DMS53 (cell line): ENCODE data around the gene GUCY1B1.

Experiments
- DNase-seq: peaks from one replicate; lab custom pipeline; 2025; lab: John Stamatoyannopoulos, UW

Gene GUCY1B1

GRCh38 chr4:155799794-155800123, 40.9 kb downstream of the GUCY1B1 start:
- no peak for DNase-seq

GRCh38 chr4:155800685-155801343, 42.0 kb downstream of the GUCY1B1 start:
- DNase-seq: no peak

DNA sequence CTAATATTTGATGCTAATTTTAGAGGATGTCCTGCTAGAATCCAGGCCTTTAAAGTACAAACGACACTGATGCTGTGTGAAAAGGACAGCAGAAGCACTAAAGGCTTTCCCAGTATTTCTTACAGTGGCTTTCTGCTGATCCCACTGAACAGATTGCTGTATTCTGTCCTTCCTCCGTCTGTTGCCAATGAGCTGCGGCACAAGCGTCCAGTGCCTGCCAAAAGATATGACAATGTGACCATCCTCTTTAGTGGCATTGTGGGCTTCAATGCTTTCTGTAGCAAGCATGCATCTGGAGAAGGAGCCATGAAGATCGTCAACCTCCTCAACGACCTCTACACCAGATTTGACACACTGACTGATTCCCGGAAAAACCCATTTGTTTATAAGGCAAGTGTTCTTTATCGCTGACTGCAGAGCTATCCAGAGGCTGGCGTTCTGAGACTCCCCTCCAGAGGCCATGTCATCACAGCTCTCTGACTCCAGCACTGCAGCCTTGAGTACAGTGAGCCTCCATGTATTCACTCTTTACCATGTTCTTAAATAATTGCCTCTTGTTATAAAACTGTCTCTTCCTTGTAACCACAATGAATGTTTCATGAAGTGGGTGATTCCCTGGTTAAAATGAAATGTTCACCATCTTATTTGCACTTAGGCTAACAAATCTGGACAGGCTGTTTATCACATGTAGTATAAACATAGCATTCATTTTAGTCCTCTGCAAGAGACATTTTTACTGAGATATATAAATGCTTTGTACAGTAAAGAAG, 43.6 kb downstream of the GUCY1B1 start:
- no peak for DNase-seq

GRCh38 chr4:155805016-155805415, 46.2 kb downstream of the GUCY1B1 start:
- no peak for DNase-seq

DNA sequence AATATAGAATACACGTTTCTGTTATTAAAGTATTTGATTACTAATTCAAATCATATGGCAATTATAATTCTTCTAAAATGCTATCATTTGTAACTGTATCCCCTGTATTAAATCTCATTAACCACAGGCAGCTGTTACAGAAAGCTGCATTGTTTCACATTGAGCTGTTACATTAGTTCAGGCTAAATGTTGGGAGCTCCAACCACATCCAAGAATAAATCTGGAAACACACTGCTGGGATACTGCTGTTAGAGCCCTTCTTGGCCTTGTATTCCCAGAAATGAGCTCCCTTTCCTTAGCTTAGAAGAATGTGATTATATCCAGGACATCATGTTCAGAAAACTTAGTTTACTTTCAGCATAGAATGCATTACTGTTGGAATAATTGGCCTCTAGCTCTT, 48.2 kb downstream of the GUCY1B1 start:
- DNase-seq: no peak

DNA sequence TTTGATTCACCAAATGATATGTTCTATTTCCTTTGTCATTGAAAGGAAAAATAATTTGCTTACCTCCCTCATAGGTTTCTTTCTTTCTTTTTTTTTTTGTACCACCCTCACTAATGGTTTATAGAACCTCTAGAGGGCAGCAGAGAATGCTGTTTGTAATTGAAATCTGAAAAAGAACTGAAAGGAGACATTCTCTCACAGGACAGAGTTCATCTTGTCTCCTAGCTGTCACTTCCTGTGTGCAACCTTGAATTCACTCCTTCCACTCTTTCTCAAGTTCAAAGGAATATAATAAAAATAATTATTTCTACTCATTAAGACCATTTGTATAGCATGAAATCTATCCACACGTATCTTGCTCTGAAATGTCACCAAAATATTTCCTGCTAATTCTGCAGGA, 51.0 kb downstream of the GUCY1B1 start:
- DNase-seq: peak; percentile 92

DNA sequence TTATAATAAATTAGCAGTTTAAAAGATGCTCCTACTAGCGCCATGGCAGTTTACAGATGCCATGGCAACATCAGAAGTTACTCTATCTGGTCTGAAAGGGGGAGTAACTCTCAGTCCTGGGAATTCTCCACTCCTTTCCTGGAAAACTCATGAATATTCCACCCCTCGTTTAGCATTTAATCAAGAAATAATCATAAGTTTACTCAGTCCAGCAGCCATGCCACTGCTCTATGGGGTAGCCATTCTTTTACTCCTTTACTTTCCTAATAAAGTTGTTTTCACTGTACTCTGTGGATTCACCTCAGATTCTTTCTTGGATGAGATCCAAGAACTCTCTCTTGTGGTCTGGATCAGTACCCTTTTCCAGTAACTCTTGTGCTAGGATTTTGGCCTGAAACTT, 52.3 kb downstream of the GUCY1B1 start:
- DNase-seq: no peak

GRCh38 chr4:155818639-155819038, 59.8 kb downstream of the GUCY1B1 start:
- no peak for DNase-seq

DNA sequence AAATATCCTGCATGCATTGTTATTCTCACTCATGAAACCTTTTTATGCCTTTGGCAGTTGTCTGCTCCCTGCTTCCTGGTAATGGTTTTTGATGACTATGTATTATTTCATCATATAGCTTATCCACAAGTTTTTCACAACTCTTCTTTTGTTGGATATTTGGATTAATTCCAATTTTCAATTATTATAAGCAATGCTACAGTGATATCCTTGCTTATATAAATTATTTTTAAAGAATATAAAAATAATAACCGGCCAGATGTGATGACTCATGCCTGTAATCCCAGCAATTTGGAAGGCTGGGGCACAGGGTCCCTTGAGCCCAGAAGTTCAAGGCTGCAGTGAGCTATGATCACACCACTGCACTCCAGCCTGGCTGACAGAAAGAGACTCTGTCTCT, 60.2 kb downstream of the GUCY1B1 start:
- DNase-seq: no peak

DNA sequence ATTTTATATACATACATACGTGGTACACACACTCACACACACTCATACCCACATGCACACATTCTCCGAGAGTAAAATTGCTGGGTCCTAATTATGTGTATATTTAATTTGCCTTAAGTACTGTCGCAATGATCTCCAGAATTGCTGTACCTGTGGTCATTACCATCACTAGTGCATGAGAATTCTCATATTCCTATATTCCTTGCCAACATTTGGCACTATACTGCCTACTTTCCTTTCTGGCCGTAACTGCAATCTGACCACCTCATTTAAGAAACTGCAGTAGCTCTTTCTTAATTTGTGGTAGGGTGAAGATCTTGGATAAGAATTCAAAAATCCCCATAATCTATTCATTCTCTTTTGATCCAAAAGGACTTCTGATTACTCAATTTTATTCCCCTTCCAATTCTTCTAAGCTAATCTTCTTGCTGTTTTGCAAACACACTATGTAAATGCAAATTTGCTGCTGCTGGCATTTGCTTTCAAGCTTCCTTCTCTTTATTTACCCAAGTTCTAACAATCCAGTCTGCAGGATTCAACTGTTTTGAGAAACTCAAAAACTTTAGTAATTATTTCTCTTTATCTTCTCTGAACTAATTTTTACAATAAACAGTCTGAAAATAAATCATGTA, 62.2 kb downstream of the GUCY1B1 start:
- DNase-seq: no peak

GRCh38 chr4:155822572-155822971, 63.8 kb downstream of the GUCY1B1 start:
- DNase-seq: peak; percentile 28

DNA sequence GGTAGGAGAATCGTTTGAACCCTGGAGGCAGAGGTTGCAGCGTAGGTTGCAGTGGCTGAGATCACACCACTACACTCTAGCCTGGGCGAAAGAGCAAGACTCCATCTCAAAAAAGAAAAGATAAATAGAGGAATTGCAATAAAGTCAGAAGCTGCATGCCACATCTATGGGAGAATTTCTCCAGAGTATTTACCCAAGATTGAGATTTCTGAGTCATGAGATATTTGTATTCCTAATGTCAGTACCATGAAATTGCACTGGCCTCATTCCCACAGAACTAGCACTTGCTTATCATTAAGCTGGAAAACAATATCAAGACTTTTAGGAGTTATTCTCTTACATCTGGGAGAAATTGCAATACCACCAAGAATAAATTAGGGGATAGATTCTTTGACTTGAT, 69.8 kb downstream of the GUCY1B1 start:
- peak; percentile 2 for DNase-seq

GRCh38 chr4:155832664-155833063, 73.8 kb downstream of the GUCY1B1 start:
- DNase-seq: no peak

GRCh38 chr4:155837203-155837796, 78.5 kb downstream of the GUCY1B1 start:
- no peak for DNase-seq

GRCh38 chr4:155842080-155842479, 83.3 kb downstream of the GUCY1B1 start:
- no peak for DNase-seq

DNA sequence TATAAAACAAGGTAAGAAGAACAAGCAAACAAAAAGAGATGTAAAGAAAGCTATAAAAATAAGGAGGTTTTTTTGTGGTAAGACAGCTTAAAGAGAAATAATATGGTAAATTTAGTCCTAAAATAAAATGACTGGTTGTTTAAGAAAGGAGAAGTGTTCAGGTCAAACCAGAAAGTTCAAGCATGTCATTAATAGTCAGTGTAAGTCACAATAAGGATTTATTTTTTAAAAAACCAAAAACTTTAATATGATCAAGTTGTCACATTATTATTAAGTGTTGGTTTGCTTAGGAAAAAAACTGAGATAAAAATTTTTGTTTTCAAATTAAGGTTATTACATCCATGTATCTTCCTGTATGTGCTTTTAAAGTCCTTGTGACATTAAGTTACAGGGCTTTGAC, 88.1 kb downstream of the GUCY1B1 start:
- no peak for DNase-seq

DNA sequence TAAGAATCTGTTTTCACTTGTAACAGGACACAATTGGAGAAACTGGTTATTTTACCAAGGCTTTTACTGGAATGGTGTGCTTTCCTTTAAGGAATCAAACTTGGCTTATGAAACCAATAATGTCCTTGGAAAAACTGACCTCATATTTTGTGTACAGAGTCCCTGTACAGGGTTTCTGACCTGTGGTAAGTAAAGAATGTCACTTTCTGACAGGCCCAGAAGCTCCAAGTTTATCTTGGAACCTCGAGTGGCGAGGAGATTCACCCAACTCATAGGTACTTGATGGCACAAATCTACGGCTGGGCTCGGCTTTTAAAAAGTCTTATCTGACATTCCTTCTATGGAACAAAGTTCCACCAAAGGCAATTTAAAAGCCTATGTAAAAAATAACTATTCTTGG, 90.2 kb downstream of the GUCY1B1 start:
- DNase-seq: no peak

- DNase-seq: no peak
Observed at GRCh38 chr4:155853189-155853588, 94.4 kb downstream of the GUCY1B1 start.

GRCh38 chr4:155854582-155855226, 95.9 kb downstream of the GUCY1B1 start:
- peak; percentile 14 for DNase-seq

DNA sequence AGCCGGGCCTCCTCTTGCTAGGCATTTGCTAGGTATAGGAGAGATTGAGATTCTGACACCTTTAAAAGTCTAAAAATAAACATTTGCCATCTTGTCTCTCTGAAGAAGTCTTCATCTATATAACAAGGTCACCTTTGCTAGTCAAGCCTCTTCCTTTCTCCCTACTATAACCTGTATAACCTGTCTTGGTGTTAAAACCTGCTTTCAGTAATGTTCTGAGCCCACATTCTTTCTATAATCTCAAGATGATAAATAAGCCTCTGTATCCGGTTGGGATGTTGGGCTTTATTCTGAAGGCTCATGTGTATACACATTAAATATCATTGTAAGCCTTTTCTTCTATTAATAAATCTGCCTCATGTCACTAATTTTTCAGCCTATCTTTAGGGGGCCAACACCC, 97.1 kb downstream of the GUCY1B1 start:
- DNase-seq: peak; percentile 5
